ENCODE results near the gene ANKIB1.

The ANKIB1 gene

DNA sequence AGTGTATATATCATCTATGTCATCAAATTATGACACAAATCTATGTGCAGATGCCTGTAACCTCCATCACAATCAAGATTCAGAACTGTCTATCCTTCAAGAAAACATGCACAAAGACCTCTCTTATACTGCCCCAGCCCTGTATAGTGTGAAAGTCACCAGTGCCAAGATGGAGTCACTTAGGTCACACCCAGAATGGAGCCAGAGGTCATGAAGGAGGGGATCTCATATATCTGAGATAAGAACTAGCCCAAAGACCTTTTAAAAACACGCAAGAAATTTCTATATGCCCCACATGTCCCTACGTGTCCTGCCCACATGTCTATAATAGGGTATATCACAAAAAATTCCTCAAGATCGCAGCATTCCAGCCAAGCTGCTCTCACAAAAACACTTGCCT is 181.4 kb downstream of the ANKIB1 start:
- H3K4me3 ChIP-seq (ENCODE audit: low read depth in 1 of 2, low read length in 2 of 2): no peak overlapping the region
- no peaks in the 10 kb centered on the region for H3K27me3 ChIP-seq (ENCODE audit: insufficient read depth, low read length, poor library complexity)
- no peaks in the 10 kb centered on the region for H4K20me1 ChIP-seq (ENCODE audit: insufficient read depth, low read length)
- ATAC-seq (ENCODE audit: insufficient read depth, low read depth) (no peak), DNase-seq (no peak)
- no peak overlapping the region for H3K9ac ChIP-seq (ENCODE audit: low read depth, low read length)
- TF ChIP-seq EZH2 (IDR thresholded peaks at IDR 0.05; ENCODE audit: borderline replicate concordance, low read depth, low read length, severe bottlenecking): no peak
- TF ChIP-seq, protein P1, sequence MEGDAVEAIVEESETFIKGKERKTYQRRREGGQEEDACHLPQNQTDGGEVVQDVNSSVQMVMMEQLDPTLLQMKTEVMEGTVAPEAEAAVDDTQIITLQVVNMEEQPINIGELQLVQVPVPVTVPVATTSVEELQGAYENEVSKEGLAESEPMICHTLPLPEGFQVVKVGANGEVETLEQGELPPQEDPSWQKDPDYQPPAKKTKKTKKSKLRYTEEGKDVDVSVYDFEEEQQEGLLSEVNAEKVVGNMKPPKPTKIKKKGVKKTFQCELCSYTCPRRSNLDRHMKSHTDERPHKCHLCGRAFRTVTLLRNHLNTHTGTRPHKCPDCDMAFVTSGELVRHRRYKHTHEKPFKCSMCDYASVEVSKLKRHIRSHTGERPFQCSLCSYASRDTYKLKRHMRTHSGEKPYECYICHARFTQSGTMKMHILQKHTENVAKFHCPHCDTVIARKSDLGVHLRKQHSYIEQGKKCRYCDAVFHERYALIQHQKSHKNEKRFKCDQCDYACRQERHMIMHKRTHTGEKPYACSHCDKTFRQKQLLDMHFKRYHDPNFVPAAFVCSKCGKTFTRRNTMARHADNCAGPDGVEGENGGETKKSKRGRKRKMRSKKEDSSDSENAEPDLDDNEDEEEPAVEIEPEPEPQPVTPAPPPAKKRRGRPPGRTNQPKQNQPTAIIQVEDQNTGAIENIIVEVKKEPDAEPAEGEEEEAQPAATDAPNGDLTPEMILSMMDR (IDR thresholded peaks at IDR 0.05; ENCODE audit: borderline replicate concordance, extremely low read depth, low read length, poor library complexity, severe bottlenecking): no peak
- H2AFZ ChIP-seq (ENCODE audit: low read depth, low read length): no peak overlapping the region
- no peak overlapping the region for H3K27ac ChIP-seq (ENCODE audit: low read length)
- H3K4me2 ChIP-seq (ENCODE audit: insufficient read depth, low read length): no peak overlapping the region
- peaks cover 14% of the 10 kb centered on the region for H3K4me1 ChIP-seq (ENCODE audit: insufficient read depth, low read length)
- no peaks in the 10 kb centered on the region for H3K36me3 ChIP-seq (ENCODE audit: insufficient read depth, low read length)
- H3K79me2 ChIP-seq (ENCODE audit: insufficient read depth, low read length): no peaks in the 10 kb centered on the region
- H3K9me3 ChIP-seq (ENCODE audit: insufficient read depth, low read length, severe bottlenecking): no peaks in the 10 kb centered on the region

- TF ChIP-seq, protein P1 (IDR thresholded peaks at IDR 0.05; ENCODE audit: borderline replicate concordance, extremely low read depth, low read length, poor library complexity, severe bottlenecking): no peak
- no peak for TF ChIP-seq EZH2 (IDR thresholded peaks at IDR 0.05; ENCODE audit: borderline replicate concordance, low read depth, low read length, severe bottlenecking)
- ATAC-seq (ENCODE audit: insufficient read depth, low read depth): no peak
- Histone ChIP-seq H3K9ac (ENCODE audit: low read depth, low read length) (no peak overlapping the region), H3K27ac (ENCODE audit: low read length) (no peak overlapping the region), H3K27me3 (ENCODE audit: insufficient read depth, low read length, poor library complexity) (no peaks in the 10 kb centered on the region), H3K4me2 (ENCODE audit: insufficient read depth, low read length) (no peak overlapping the region), H3K79me2 (ENCODE audit: insufficient read depth, low read length) (no peaks in the 10 kb centered on the region), H2AFZ (ENCODE audit: low read depth, low read length) (no peak overlapping the region), H3K9me3 (ENCODE audit: insufficient read depth, low read length, severe bottlenecking) (no peaks in the 10 kb centered on the region), H4K20me1 (ENCODE audit: insufficient read depth, low read length) (no peaks in the 10 kb centered on the region), H3K4me3 (ENCODE audit: low read depth in 1 of 2, low read length in 2 of 2) (no peak overlapping the region), H3K36me3 (ENCODE audit: insufficient read depth, low read length) (no peaks in the 10 kb centered on the region), H3K4me1 (ENCODE audit: insufficient read depth, low read length) (no peaks in the 10 kb centered on the region)
- no peak for DNase-seq
These were observed 186.6 kb downstream of the ANKIB1 start for GRCh38 chr7:92432299-92432946.

DNA sequence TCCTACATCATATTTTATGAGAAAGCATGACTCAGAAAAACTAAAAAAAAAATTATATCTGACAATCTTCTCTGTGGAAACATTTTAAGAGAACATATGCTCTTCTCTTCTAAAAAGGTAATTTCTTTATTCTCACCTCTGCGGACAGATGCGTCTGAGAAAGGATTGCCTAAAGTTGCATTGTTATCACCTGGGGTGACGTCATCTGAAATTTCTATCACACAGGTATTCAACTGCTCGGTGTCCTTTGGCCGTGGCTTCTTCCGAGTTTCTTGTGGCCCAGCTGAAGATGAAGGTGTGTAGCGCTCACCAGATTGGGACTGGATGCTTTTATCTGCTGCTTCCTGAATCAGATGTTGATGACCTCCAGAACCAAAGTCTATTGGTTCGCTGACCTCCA is 187.2 kb downstream of the ANKIB1 start:
- Histone ChIP-seq H3K4me1 (ENCODE audit: insufficient read depth, low read length) (no peaks in the 10 kb centered on the region), H3K36me3 (ENCODE audit: insufficient read depth, low read length) (no peaks in the 10 kb centered on the region), H3K79me2 (ENCODE audit: insufficient read depth, low read length) (no peaks in the 10 kb centered on the region), H3K9ac (ENCODE audit: low read depth, low read length) (no peak overlapping the region), H2AFZ (ENCODE audit: low read depth, low read length) (no peak overlapping the region), H3K9me3 (ENCODE audit: insufficient read depth, low read length, severe bottlenecking) (no peaks in the 10 kb centered on the region), H4K20me1 (ENCODE audit: insufficient read depth, low read length) (no peaks in the 10 kb centered on the region), H3K4me3 (ENCODE audit: low read depth in 1 of 2, low read length in 2 of 2) (no peak overlapping the region), H3K27me3 (ENCODE audit: insufficient read depth, low read length, poor library complexity) (no peaks in the 10 kb centered on the region), H3K4me2 (ENCODE audit: insufficient read depth, low read length) (no peak overlapping the region), H3K27ac (ENCODE audit: low read length) (no peak overlapping the region)
- ATAC-seq (ENCODE audit: insufficient read depth, low read depth) (no peak), DNase-seq (no peak)
- TF ChIP-seq EZH2 (IDR thresholded peaks at IDR 0.05; ENCODE audit: borderline replicate concordance, low read depth, low read length, severe bottlenecking): no peak
- TF ChIP-seq, protein P1 (IDR thresholded peaks at IDR 0.05; ENCODE audit: borderline replicate concordance, extremely low read depth, low read length, poor library complexity, severe bottlenecking): no peak
